Ectodermal cell (in vitro differentiated cells): ENCODE results near the gene USP14. TPM values are rescaled to one million over a fixed set of nuclear protein-coding genes. Genes with fewer than 3 reads are reported as not detected.
A peak's percentile ranks its signal among the peaks of the same experiment; 100 is the strongest.
"Not testable (repeated sequence)": the region's sequence is repeated elsewhere in the genome, so short reads cannot be mapped to it uniquely, and the experiment has no call there.

Source experiments
- H3K27ac ChIP-seq: 2 replicates; pipeline ENCODE4 v1.7.0; 2013; ENCODE audit warnings: mild to moderate bottlenecking, low read depth, low read length; ENCODE audit not compliant: insufficient read depth, poor library complexity, severe bottlenecking
- H3K27me3 ChIP-seq: 2 replicates; pipeline ENCODE4 v1.7.0; 2013; ENCODE audit warnings: mild to moderate bottlenecking, low read length; ENCODE audit not compliant: insufficient read depth, control insufficient read depth, poor library complexity, severe bottlenecking
- H3K36me3 ChIP-seq: one replicate; pipeline ENCODE4 v1.7.0; 2013; ENCODE audit warnings: low read length; ENCODE audit not compliant: control insufficient read depth, insufficient read depth
- H3K4me1 ChIP-seq: one replicate; pipeline ENCODE4 v1.7.0; 2013; ENCODE audit warnings: low read length; ENCODE audit not compliant: control insufficient read depth, insufficient read depth
- H3K4me3 ChIP-seq: 2 replicates; pipeline ENCODE4 v1.7.0; 2013; ENCODE audit warnings: low read depth, low read length, control low read depth; ENCODE audit not compliant: insufficient read depth
- H3K9me3 ChIP-seq: 2 replicates; pipeline ENCODE4 v1.7.0; 2013; ENCODE audit warnings: mild to moderate bottlenecking, low read length, moderate library complexity; ENCODE audit not compliant: control insufficient read depth
- WGBS, 2 experiments: methylation state at CpG; one replicate each; pipeline ENCODE4 v1.1.7; 2013; ENCODE audit warnings: missing lambda C conversion rate in 2 of 2; 5-methylcytosine and 5-hydroxymethylcytosine counted together
- polyA plus RNA-seq, 4 experiments: library from polyadenylated mRNA; stranded (reverse); fragments of 50-300 nt; gene quantifications; one replicate each; pipeline ENCODE4 v1.2.3, GENCODE V29; 2013

The USP14 gene
- polyA plus RNA-seq (2013, experiment 1 of 4), result 103 TPM
- polyA plus RNA-seq (2013, experiment 2 of 4), result 105 TPM
- 77.5 TPM for polyA plus RNA-seq (2013, experiment 3 of 4)
- polyA plus RNA-seq (2013, experiment 4 of 4), result 82.1 TPM

DNA sequence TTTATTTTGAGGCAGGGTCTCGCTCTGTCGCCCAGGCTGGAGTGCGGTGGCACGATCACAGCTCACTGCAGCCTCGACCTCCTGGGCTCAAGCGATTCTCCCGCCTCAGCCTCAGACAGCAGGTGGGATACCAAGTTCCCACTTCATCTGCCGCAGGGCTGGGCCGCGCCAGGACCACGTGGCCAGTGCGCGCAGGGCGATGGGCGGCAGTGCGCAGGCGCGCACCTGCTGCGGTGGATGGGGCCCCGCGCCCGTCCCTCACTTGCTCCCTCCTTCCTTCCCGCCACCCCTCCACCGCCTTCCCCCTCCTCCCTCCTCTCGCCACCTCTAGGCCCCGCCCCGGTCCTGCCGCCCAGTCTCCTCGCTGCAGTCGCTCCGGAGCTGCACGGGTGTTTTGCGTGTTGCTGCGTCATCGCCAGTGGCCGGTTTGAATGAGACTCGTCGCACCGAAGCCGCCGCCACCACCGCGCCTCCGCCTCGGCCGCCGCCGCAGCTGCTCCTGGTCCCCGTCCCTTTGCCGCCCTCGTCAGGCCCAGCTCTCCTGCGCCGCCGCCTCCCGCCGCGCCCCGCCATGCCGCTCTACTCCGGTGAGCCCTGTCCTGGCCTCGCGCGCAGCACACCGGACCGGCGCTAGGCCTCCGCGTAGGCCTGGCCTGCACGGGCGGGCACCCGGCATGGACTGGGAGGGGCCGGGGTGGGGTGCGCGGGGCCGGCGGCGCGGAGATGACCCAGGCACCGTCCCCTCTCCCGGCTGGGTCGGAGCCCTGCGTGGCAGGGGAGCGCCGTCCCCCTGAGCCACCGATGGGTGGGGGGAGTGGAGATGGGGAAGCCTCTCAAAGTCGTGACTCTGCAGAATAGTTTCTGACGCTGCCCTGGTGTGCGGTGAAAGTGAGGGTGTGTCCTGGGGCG, at the start of gene USP14:
USP14 (plus strand) TSS at position 430 of the 909 bp plus-strand sequence; CDS start at position 572, 142 bp downstream.
- H3K27ac ChIP-seq, result peak within 1 kb of the TSS; percentile 78
- no peaks in the 10 kb centered on the region for H3K9me3 ChIP-seq
- H3K4me1 ChIP-seq, result peaks cover 8% of the 10 kb centered on the region
- H3K27me3 ChIP-seq, result peaks cover 8% of the 10 kb centered on the region
- peak within 1 kb of the TSS; percentile 78 for H3K4me3 ChIP-seq
- 1% methylated on average over 89 of the region's 89 CpGs for WGBS, 2 experiments
- no peaks in the 10 kb centered on the region for H3K36me3 ChIP-seq

DNA sequence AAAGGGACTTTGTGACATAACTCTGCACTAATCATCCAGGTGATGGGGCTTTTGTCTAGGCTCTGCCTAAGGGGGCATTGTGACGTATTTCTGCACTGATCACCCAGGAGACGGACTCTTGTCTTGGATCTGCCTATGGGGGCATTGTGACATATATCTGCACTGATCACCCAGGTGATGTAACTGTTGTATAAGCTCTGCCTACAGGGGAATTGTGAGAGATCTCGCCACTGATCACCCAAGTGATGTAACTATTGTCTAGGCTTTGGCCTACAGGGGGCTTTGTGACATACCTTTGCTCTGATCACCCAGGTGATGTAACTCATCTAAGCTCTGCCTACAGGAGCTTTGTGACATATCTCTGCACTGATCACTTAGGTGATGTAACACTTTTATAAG, 49.7 kb upstream of the USP14 start:
- not testable (repeated sequence) for H3K27ac ChIP-seq, H3K9me3 ChIP-seq, H3K4me1 ChIP-seq, H3K27me3 ChIP-seq, H3K36me3 ChIP-seq, H3K4me3 ChIP-seq
- no CpG with 5 or more reads among the region's 3 CpGs for WGBS, 2 experiments

DNA sequence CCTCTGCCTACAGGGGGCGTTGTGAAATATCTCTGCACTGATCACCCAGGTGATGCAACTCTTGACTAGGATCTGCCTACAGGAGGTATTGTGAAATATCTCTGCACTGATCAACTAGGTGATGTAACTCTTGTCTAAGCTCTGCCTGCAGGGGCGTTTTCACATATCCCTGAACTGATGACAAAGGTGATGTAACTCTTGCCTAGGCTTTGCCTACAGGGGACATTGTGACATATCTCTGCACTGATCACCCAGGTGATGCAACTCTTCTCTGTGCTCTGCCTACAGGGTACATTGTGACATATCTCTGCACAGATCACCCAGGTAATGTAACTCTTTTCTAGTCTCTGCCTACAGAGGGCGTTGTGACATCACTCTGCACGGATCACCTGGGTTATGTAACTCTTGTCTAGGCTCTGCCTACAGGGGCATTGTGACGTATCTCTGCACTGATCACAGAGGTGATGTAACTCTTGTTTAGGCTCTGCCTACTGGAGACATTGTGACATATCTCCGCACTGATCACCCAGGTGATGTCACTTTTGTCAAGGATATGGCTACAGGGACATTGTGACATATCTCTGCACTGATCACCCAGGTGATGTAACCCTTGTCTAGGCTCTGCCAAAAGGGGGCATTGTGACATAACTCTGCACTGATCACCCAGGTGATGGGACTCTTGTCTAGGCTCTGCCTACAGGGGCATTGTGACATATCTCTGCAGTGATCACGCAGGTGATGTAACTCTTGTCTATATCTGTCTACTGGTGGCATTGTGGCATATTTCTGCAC, 49.0 kb upstream of the USP14 start:
- H3K4me3 ChIP-seq, H3K36me3 ChIP-seq, H3K9me3 ChIP-seq, H3K4me1 ChIP-seq, H3K27me3 ChIP-seq, H3K27ac ChIP-seq: not testable (repeated sequence)
- 40 to 41% methylated on average over 6 to 7 of the region's 7 CpGs for WGBS, 2 experiments

DNA sequence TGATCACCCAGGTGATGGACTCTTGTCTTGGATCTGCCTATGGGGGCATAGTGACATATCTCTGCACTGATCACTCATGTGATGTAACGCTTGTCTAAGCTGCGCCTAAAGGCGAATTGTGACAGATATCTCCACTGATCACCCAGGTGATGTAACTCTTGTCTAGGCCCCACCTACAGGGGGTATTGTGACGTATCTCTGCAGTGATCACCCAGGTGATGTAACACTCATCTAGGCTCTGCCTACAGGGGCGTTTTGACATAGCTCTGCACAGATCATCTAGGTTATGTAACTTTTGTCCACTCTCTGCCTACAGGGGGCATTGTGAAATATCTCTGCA, 48.5 kb upstream of the USP14 start:
- 72 to 73% methylated on average over 5 of the region's 5 CpGs for WGBS, 2 experiments
- not testable (repeated sequence) for H3K27me3 ChIP-seq

DNA sequence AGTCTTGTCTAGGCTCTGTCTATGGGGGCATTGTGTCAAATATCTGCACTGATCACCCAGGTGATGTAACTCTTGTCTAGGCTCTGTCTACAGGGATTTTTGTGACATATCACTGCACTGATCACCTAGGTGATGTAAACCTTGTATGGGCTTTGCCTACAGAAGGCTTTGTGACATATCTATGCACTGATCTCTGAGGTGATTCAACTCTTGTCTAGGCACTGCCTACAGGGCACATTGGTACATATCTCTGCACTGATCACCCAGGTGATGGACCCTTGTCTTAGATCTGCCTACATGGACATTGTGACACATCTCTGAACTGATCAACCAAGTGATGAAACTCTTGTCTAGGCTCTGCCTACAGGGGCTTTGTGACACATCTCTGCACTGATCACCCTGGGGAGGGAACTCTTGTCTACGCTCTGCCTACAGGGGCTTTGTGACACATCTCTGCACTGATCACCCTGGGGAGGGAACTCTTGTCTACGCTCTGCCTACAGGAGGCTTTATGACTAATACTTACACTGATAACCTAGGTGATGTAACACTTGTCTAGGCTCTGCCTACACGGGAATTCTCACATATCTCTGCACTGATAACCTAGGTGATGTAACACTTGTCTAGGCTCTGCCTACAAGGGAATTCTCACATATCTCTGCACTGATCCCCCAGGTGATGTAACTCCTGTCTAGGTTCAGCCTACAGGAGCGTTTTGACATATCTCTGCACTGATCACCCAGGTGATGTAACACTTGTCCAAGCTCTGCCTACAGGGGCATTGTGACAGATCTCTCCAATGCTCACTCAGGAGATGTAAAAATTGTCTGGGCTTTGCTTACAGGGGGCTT, 47.8 kb upstream of the USP14 start:
- not testable (repeated sequence) for H3K27ac ChIP-seq, H3K4me1 ChIP-seq, H3K9me3 ChIP-seq, H3K4me3 ChIP-seq, H3K27me3 ChIP-seq, H3K36me3 ChIP-seq
- WGBS, 2 experiments, result 63% methylated on average over 4 of the region's 4 CpGs

More for the DNA sequence above, 48.5 kb upstream of the USP14 start:
- H3K27ac ChIP-seq, H3K4me1 ChIP-seq, H3K4me3 ChIP-seq, H3K36me3 ChIP-seq, H3K9me3 ChIP-seq: not testable (repeated sequence)

DNA sequence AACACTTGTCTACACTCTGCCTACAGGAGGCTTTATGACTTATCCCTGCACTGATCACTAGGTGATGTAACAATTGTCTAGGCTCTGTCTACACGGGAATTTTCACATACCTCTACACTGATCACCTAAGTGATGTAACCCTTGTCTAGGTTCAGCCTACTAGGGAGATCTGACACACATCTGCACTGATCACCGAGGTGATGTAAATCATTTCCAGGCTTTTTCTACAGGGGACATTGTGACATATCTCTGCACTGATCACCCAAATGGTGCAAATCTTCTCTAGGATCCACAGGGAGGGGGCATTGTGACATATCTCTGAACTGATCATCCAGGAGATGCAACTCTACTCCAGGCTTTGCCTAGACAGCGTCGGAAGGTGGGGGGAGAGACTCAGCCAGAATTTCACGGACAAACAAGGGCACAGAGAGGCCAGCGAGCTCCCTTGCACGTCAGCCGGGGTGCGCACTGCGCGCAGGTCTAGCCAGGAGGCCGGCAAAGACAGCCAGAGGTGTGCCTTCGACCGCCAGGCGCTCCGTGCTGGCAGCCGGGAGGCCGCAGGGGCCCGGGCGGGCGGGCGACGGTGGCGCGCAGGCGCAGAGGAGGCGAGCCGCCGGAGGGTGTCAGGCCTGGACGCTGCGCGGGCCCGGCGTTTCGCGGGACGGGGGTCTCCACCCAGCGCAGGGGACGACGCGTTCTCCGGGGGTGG, 46.9 kb upstream of the USP14 start:
- no peaks in the 10 kb centered on the region for H3K4me1 ChIP-seq
- WGBS, 2 experiments, result 27 to 30% methylated on average over 29 to 40 of the region's 42 CpGs
- H3K4me3 ChIP-seq, result peak overlapping the region; percentile 13
- peaks cover 2% of the 10 kb centered on the region for H3K9me3 ChIP-seq
- H3K27ac ChIP-seq, result no peak overlapping the region
- peaks cover 8% of the 10 kb centered on the region for H3K27me3 ChIP-seq
- no peaks in the 10 kb centered on the region for H3K36me3 ChIP-seq

DNA sequence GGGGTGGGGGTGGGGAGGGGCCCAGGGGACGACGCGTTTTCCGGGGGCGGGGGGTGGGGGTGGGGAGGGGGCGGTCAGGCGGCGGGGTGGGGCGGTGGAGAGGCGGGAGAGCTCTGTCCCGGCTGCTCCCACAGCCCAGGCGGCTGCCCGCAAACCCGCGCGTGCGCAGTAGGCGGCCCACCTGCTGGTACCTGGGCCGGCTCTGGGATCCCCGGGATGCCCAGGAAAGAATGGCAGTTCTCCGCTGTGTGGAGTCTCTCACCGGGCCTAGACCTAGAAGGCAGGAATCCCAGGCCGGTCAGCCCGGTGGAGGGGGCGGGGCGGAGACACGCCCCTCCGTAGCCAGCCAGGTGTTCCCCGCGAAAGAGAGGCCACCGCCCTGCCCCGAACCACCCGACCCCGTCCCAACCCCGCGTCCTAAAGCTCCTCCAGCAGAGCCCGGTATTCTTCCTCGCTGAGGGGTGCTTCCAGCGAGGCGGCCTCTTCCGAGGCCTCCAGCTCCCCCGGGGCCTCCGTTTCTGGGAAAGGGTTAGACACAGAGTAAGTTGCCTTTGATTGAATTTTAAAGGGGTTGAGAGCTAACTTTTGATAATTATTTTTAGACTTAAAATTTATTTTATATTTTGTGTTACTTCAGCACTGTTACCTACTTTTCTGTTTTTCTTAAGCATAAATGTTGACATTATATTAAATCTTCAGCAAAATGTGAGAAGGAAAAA, 46.2 kb upstream of the USP14 start:
- H3K4me3 ChIP-seq, H3K4me1 ChIP-seq, H3K27me3 ChIP-seq, H3K9me3 ChIP-seq, H3K36me3 ChIP-seq, H3K27ac ChIP-seq: not testable (repeated sequence)
- WGBS, 2 experiments, result 45 to 46% methylated on average over 31 to 35 of the region's 43 CpGs

DNA sequence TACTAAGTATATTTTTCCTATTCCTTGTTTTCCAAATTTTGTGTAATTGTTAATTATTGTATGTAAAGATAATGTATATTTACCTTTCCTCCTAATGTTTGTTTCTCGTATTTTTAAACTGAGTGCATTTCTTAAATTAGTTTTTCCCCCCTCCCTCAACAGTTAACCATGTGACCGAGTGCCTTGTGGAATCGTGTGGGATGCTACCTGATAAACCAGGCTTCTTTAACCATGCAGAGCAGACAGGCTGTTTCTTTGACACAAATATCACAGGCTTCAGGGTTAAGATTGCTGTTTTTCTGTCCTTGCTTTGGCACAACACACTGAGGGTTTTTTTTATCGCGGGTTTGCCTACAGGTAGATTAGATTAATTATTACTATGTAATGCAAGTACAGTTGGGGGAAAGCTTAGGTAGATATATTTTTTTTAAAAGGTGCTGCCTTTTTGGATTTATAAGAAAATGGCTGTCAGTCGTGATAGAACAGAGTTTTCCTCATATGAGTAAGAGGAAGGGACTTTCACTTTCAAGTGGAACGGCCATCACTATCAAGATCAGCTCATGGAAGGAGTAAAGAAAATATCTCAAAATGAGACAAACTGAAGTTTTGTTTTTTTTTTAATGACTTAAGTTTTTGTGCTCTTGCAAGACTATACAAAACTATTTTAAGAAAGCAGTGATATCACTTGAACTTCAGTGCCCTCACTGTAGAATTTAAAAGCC, 37.7 kb upstream of the USP14 start:
- not testable (repeated sequence) for H3K9me3 ChIP-seq, H3K4me1 ChIP-seq, H3K27me3 ChIP-seq, H3K36me3 ChIP-seq, H3K27ac ChIP-seq, H3K4me3 ChIP-seq
- 83 to 87% methylated on average over 4 to 5 of the region's 7 CpGs for WGBS, 2 experiments

DNA sequence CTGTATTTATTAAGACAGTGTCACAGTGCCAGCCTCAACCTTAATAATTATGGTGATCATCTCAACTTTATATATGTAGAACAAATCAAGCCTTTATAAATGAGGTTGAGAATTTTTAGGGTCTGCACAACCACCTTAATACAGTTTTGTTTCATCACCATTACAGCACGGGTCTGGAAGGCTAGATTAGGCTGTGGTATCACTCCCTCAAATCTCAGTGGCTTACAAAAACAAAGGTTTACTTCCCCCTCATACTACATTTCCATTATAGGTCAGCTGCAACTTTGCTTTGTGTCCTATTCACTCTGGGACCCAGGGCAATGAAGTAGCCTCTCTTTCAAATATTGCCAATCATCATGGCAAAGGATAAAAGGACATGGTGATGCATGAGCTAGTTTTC, 23.3 kb upstream of the USP14 start:
- H3K4me3 ChIP-seq, result no peak overlapping the region
- H3K27me3 ChIP-seq, result no peaks in the 10 kb centered on the region
- H3K27ac ChIP-seq, result no peak overlapping the region
- H3K4me1 ChIP-seq, result no peaks in the 10 kb centered on the region
- 36 to 65% methylated on average over 1 of the region's 1 CpG for WGBS, 2 experiments
- H3K36me3 ChIP-seq, result no peaks in the 10 kb centered on the region
- H3K9me3 ChIP-seq, result no peaks in the 10 kb centered on the region
